PFSK-1 (cell line): ENCODE data around the gene PFKFB2.

ENCODE experiments used
- POLR2AphosphoS5 ChIP-seq: IDR thresholded peaks from 2 replicates; pipeline ENCODE4 v1.6.1; 2012; ENCODE audit warnings: low read depth, mild to moderate bottlenecking, control low read depth, low read length, moderate library complexity
- REST ChIP-seq, 2 experiments: IDR thresholded peaks; 2 replicates each; pipeline versions ENCODE4 v1.6.1 to v1.8.0; 2011 to 2012; ENCODE audit warnings: low read depth in 2 of 2, low read length in 2 of 2, control low read depth in 1 of 2, inconsistent platforms in 1 of 2, mild to moderate bottlenecking in 1 of 2, moderate library complexity in 1 of 2; ENCODE audit not compliant: insufficient read depth in 1 of 2
- SIN3A ChIP-seq: IDR thresholded peaks from 2 replicates; pipeline ENCODE4 v1.6.1; 2012; ENCODE audit warnings: mild to moderate bottlenecking, low read length, moderate library complexity, borderline replicate concordance; ENCODE audit not compliant: insufficient read depth

DNA sequence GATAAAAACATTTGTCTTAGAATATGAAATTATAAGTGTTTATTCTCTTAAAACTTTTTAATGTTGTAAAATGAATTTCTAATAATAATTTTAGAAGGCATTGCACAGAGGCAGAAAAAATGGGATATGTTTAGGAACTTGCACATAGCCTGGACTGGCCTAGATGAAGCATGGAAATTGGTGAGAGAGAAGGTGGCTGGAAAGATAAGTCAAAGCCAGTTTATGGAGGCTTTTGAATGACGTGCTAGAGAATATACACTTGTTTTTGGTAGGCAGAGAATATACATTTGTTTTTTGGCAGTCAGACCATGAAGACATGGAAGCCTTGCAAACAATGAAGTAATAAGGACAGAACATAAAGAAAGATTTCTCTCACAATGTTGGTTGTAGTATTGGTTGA is 48.6 kb downstream of the PFKFB2 start:
- no peak for TF ChIP-seq REST (IDR thresholded peaks at IDR 0.05; ENCODE audit: insufficient read depth in 1 of 2, low read depth in 2 of 2, low read length in 2 of 2)
- no peak for TF ChIP-seq SIN3A
- TF ChIP-seq POLR2AphosphoS5: no peak
